PFSK-1 (cell line): ENCODE results near the gene CD300H.

Experiments
- FOXP2 ChIP-seq: optimal IDR thresholded peaks from 2 replicates; pipeline ENCODE3; 2011; ENCODE audit warnings: borderline replicate concordance, control low read depth, inconsistent platforms; ENCODE audit not compliant: insufficient read depth; ENCODE audit errors: extremely low read length, extremely low read depth
- POLR2AphosphoS5 ChIP-seq: IDR thresholded peaks from 2 replicates; pipeline ENCODE4 v1.6.1; 2012; ENCODE audit warnings: low read depth, mild to moderate bottlenecking, control low read depth, low read length, moderate library complexity
- SIN3A ChIP-seq: IDR thresholded peaks from 2 replicates; pipeline ENCODE4 v1.6.1; 2012; ENCODE audit warnings: mild to moderate bottlenecking, low read length, moderate library complexity, borderline replicate concordance; ENCODE audit not compliant: insufficient read depth
- TAF1 ChIP-seq: IDR thresholded peaks from 2 replicates; pipeline ENCODE4 v1.6.1; 2012; ENCODE audit warnings: low read length, control low read depth, borderline replicate concordance; ENCODE audit not compliant: insufficient read depth
- TF ChIP-seq, protein P1 (sequence below), 2 experiments: IDR thresholded peaks; 2 replicates each; pipeline versions ENCODE4 v1.6.1 to v1.8.0; 2011 to 2012; ENCODE audit warnings: low read depth in 2 of 2, low read length in 2 of 2, control low read depth in 1 of 2, inconsistent platforms in 1 of 2, mild to moderate bottlenecking in 1 of 2, moderate library complexity in 1 of 2; ENCODE audit not compliant: insufficient read depth in 1 of 2

CD300H gene

DNA sequence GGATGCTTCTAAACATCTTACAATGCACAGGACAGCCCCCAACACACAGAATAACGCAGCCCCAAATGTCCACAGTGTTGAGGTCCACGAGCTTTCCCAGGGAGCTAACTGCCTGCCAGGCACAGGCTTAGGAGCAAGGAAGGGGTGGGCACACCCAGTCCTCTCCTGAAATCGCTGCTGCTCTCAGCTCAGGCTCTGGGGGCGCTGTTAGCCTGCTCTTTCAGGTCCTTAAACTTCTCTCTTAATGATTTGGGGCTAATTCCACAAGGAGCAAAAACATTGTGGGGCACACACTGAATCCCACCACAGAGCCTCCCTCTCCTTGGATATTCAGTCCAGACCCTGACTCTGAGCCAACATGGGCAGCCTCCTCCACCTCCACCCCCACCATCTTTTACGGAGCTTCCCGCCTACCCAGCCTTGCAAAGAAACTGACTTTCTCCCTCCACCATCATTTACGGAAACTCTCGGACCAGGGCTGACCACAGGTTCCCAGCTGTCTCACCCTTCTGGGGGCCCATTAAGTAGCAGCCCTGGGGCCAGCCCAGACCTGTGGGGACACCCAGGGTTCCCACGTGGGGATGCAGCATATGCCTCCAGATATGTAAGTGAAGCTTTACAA is 1.1 kb downstream of the CD300H start:
- TF ChIP-seq FOXP2 (no peak), SIN3A (no peak), POLR2AphosphoS5 (no peak), TAF1 (no peak)
- TF ChIP-seq, protein P1, sequence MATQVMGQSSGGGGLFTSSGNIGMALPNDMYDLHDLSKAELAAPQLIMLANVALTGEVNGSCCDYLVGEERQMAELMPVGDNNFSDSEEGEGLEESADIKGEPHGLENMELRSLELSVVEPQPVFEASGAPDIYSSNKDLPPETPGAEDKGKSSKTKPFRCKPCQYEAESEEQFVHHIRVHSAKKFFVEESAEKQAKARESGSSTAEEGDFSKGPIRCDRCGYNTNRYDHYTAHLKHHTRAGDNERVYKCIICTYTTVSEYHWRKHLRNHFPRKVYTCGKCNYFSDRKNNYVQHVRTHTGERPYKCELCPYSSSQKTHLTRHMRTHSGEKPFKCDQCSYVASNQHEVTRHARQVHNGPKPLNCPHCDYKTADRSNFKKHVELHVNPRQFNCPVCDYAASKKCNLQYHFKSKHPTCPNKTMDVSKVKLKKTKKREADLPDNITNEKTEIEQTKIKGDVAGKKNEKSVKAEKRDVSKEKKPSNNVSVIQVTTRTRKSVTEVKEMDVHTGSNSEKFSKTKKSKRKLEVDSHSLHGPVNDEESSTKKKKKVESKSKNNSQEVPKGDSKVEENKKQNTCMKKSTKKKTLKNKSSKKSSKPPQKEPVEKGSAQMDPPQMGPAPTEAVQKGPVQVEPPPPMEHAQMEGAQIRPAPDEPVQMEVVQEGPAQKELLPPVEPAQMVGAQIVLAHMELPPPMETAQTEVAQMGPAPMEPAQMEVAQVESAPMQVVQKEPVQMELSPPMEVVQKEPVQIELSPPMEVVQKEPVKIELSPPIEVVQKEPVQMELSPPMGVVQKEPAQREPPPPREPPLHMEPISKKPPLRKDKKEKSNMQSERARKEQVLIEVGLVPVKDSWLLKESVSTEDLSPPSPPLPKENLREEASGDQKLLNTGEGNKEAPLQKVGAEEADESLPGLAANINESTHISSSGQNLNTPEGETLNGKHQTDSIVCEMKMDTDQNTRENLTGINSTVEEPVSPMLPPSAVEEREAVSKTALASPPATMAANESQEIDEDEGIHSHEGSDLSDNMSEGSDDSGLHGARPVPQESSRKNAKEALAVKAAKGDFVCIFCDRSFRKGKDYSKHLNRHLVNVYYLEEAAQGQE (IDR thresholded peaks at IDR 0.05; ENCODE audit: insufficient read depth in 1 of 2, low read depth in 2 of 2, low read length in 2 of 2), result no peak

DNA sequence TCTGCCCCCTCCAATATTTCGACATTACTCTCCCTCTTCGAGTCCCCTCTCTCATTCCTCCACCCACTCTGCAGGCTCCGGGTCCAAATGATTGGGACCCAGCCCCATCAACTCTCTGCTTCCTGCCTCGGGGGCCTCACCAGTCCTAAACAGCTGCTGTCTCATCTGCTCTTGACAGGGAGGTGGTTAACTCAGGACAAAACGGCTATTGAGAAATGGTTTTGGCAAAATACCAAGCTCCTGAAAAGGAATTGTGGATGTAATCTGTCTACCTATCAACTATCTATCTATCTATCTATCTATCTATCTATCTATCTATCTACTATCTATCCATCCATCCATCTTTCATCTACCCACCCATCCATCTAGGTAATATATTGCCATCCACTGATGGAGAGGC is 2.2 kb downstream of the CD300H start:
- no peak for TF ChIP-seq TAF1
- TF ChIP-seq, protein P1 (IDR thresholded peaks at IDR 0.05; ENCODE audit: insufficient read depth in 1 of 2, low read depth in 2 of 2, low read length in 2 of 2), result no peak
- TF ChIP-seq SIN3A, result no peak
- TF ChIP-seq FOXP2, result no peak
- TF ChIP-seq POLR2AphosphoS5, result no peak

DNA sequence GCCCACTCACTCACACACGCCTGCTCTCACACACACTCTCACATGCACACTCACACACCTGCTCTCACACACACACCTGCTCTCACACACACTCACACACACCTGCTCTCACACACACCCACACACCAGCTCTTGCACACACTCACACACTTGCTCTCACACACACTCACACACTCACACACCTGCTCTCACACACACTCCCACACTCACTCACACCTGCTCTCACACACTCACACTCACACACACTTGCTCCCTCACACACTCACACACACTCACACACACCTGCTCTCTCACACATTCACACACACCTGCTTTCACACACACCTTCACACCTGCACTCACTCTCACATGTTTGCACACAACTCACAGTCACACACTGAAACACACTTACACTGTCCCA is 4.0 kb downstream of the CD300H start:
- TF ChIP-seq FOXP2, result no peak
- TF ChIP-seq POLR2AphosphoS5, result no peak
- TF ChIP-seq TAF1, result no peak
- TF ChIP-seq SIN3A, result no peak
- TF ChIP-seq, protein P1 (IDR thresholded peaks at IDR 0.05; ENCODE audit: insufficient read depth in 1 of 2, low read depth in 2 of 2, low read length in 2 of 2), result no peak

DNA sequence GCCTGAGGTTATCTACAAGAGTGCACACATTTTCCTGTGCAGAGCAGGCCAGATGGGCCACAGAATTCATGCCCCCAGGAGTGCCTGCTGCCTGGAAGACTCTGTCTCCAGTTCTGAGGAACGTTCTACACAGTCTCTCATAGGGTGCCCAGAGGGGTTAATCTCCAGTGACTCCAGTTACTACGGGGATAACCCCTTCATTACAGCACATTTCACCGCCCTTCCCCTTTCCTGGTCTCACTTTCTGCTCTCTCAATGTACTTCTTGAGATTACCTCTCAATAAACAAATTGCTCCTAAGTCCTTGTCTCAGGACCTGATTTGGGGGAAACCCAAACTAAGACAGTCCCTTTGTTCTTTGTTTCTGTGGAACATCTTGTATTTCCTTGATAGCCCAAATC is 5.7 kb downstream of the CD300H start:
- TF ChIP-seq FOXP2 (no peak), POLR2AphosphoS5 (no peak), SIN3A (no peak), TAF1 (no peak)
- TF ChIP-seq, protein P1 (IDR thresholded peaks at IDR 0.05; ENCODE audit: insufficient read depth in 1 of 2, low read depth in 2 of 2, low read length in 2 of 2), result no peak
